ENCODE data around the gene PHF2.

The PHF2 gene

DNA sequence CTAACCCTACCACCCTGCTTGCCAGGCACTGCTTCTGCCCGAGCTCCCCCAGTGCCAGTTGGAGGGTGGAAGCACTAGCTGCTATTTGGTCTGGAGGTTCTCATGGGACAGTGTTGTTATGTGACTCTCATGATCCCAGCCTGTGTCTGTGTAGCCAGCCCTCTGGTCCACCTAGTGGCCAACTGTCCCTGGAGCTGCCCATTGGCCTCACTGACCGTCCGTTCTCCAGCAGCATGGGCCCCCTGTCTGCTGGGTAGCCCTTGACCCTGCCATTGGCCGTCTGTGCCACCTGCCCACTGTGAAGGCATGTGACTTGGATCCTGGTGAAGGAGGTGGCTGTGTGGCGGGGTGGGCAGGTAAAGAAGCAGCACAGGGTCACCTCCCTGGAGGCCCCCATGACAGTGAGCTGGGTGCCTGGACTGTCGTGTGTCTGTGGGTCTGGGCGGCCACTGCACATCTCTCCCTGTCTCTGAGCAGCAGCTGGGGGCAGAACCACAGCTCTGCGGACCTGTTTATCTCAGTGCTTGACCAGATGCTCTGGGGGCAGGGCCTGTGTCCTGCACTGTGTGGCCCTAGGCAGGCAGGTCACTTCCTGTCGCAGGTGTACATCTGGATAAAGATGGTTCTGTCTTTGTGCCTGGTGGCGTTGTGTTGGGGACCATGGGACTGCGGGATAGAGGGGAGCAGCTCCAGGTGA is 11.4 kb downstream of the PHF2 start:
- DNase-seq = no peak

DNA sequence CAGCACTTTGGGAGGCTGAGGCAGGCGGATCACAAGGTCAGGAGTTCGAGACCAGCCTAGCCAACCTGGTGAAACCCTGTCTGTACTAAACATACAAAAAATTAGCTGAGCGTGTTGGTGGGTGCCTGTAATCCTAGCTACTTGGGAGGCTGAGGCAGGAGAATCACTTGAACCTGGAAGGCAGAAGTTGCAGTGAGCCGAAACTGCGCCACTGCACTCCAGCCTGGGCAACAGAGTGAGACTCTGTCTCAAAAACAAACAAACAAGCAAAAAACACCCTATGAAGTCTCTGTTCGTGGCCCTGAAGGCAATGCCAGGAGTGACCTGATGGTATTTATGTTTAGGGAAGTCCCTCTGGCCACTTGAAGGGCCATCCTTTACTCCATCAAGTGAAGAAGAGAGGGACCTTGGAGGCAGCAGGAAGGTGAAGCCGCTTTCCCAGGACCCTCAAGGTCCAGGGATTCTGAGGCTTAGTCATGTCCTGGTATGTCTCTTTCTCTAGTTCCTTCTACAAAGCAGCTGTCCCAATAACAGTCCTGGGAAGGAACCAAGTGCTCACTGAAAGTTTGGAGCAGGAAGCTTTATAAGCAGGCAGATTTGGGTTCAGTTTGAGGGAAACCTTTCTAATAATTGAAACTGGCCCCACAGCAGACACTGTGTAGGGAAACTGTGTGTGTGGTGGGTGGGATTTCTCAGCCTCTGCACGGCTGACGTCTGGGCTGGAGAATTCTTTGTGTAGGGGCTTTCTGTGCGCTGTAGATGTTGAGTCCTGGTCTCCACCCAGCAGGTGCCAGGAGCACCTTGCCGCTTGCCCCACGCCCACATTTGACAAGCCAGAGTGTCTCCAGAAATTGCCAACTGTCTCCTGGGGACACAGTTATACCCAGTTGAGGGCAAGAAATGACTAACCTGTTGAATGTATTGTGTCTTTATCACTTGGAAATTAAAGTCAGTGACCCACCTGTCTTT is 12.5 kb downstream of the PHF2 start:
- no peak for DNase-seq

DNA sequence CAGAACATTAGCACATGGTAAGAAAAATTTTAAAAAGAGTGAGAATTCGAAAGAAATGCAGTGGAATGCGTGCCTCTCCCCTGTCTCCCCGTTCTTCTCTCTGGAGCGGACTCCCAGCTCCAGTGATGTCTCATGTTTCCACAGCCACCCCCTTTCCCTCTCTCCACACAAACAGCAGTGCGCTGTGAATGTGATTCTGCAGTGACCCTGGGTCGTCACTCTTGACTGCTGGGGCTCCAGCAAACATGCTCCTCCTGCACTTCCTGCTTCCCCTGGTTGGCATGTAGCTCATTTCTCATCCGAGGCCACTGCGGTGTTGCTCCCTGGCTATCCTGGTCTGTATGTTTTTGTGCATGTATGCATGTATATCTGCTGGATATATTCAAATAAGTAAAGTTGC is 13.3 kb downstream of the PHF2 start:
- DNase-seq = no peak

DNA sequence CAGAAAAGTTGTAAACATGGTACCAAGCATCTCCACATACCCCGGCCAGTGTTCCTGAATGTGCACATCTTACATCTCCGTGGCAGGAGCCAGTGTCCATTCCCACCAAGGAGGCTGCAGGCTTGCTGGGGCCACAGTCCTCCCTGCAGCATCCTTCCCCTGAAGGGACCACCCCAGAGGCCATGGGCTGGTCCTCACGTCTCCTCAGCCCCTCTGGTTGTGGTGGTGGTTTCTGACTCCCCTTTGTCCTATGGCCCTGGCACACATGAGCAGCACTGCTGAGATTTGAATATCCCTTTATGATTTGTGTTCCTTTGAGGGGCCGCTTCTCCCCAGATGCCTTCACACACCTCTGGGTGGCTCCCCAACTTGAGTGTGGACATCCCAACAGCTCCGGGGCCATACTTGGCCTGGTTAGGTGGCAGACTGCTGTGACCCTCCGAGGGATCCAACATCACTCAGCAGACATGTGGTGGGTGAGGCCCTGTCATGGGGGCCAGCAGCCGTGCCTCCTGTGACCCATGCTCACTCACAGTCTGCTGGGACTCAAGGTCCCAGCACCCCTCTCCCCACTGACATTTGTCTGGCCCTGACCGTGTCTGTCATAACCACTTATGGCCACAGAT is 14.3 kb downstream of the PHF2 start:
- DNase-seq = no peak

DNA sequence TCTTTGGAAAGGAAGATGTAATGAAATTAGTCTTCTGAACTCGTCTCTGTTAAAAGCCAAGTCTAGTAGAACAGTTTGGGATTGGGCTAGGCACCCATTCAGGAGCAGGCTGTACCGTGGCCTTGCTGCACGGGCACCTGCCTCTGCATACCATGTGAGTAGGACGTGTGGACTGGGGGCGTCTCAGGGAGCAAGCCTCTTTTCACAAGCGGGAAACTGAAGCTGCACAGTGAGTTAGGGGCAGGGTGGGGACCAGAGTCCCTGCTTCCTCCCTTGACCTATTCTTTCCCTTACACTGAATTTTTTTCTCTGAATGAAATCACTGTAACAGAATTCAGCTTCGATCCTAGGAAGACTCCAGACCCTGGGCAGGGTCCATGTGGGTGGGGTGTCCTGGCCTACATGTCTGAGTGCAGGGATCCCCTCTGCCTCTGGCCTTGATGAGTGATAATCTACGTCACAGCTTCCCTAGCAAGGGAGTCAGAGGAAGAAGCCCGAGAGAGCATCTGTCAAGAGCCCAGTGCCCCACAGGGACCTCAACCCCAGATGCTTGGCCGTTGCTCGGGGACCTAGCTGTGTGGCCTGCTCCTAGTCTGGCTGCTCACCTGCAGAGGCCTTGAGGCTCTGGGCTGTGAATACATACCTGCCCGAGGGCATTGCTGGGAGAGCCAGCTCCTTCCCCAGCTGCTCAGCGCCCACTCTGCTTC is 15.1 kb downstream of the PHF2 start:
- no peak for DNase-seq

DNA sequence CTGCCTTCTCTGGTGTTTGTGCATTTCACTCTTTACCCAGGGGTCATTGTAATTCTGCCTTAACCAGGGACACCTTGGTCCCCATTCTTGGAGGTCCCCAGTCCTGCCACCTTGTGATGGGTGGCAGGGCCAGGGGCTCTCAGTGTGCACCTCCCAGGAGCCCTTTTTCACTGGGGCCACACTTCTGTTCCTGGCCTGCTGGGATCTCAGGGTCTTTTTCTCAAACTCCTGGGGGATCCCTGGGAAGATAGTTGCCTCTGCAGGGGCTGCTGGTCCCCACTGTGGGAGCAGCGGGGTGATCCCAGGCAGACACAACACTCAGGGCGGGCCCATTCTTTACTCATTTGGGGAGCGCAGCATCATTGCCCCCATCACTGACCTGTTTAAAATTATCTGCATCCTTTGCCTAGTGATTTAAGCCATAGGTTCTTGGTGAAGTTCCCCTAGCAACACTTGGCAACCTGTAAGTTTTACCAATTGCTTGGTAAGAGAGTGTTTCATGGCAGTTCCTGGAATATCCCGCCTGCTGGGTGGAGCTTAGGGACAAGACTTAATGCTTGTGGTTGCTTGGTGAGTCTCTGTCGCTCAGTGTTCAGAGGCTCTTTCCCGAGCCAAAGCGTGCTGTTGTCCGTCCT is 15.7 kb downstream of the PHF2 start:
- DNase-seq = no peak

DNA sequence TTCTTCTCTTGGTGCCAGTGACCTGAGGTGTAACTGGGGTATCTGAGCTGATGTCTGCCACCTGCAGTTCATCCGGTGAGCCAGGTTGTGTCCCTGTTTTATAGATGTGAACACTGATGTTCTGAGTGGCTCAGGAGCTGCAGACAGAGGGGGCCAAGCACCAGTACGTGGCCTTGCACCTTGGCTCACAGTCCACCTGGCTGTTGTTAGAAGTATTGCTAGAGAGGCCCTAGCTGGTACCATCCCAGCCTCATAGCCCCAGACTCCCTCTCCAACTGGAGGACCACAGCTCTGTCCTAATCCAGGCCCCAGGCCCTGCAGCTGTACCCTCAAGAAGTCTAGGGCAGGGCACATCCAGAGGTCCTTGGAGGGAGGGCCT is 16.2 kb downstream of the PHF2 start:
- no peak for DNase-seq

DNA sequence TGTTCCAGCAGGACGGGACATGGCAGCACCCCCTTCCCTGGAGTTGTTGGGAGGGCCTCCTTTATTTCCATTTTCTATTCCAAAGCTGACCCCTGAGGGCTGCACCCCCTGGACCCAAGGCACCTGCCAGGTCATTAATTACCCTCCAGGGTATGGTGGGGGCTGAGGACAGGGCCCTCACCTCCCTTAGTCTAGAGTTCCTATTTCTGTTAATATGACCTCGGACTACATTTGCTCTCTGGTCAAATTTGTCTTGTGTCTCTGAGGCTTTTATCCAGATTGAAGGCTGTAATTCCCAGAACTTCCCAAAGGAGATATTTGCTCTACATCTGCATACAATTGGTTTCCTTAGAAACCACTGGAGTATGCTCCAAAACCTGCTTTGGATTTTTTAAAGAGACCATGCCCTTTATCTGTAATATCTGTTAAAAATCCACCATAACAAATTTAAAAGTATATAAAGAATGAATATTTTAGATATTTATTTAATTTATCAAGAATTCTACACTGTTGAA is 16.8 kb downstream of the PHF2 start:
- no peak for DNase-seq

DNA sequence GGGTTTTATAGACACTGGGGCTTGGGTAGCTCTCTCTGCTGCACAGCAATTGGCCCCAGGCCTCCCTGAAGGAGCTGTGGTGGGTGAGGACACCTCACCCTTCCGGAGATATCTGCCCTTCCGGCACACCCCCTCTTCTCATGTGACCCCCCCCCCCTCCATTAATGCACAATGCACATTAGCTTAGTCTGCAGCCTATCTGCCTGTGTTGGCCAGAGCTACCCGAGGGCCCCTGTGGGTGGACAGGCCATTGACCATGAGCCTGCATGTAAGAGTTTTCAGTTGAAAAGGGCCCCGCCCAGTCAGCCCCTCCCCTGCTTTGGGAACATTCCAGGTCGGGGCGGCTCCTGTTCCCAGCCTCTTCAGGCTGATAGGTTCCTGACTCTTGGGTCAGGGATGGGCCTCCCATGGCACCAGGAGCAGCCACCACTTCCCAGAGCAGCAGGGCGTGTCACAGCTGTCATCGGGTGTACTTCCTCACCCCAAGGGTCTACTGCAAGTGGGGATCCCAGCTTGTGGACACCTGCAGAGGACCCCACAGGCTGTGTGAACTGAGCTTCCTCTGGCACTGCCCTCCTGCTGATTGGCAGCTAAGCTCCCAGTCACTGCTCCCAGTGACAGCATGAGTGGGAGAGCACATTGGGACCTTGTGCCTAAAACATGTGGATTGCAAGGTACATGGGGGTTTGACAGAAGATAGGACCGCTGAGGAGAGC is 17.8 kb downstream of the PHF2 start:
- no peak for DNase-seq

DNA sequence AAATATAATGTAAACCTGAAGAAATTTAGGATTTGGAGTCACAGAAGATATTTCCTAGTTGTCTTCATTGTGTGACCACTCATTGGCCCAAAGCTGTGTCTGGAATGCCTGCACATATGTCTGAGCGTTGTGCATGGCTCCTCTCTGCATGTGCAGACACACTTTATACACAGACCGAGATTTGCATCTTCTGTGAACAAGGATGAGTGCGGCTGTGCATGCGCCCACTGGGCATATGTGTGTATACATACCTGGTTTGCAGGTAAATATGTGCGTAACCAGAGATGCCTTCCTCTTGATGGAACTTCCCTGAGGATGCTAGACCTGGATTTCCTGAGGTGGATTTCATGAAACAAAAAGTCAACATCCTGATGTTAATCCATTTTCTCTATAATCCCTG is 19.1 kb downstream of the PHF2 start:
- no peak for DNase-seq

DNA sequence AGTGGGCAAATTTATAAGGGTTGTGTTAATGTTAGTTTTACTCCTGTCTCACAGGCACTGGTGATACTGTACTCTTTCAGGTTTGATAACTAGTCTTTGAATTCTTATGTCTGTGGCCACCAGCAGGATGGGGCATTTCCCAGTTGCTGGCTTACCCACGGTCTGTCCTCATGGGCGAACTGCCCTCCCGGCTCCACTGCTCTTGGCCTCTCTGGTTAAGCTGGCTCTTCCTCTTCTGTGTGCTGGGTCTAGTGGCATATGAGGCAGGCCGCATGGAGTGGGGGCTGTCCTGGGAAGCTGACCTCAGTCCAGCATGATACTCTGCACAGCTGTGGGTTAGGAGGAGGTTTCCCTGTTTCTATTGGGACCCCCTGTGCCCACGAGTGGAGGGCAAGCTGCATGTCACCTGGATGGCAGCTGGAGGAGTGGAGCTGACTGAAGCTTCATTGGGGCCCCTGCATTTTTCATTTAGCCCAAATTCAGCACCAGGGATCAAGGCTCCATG is 19.5 kb downstream of the PHF2 start:
- no peak for DNase-seq

DNA sequence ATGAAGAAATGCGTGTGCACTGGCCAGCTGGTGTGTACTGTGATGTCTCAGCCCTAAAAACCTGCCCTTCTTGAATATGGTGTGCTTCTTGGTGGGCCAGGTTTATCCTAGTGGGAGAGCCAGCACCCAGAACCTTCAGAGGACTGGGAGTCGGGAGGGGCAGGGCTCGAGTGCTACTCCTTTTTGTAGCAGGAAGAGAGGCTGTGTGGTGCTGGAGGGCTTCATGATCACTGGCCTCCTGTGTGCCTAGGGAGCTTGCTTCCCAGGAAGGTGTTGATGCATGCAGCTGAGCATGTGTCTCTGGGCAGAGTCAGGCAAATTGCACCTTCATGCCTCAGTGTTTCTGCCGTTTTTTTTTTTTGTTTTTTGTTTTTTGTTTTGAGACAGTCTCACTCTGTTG is 20.0 kb downstream of the PHF2 start:
- no peak for DNase-seq

DNA sequence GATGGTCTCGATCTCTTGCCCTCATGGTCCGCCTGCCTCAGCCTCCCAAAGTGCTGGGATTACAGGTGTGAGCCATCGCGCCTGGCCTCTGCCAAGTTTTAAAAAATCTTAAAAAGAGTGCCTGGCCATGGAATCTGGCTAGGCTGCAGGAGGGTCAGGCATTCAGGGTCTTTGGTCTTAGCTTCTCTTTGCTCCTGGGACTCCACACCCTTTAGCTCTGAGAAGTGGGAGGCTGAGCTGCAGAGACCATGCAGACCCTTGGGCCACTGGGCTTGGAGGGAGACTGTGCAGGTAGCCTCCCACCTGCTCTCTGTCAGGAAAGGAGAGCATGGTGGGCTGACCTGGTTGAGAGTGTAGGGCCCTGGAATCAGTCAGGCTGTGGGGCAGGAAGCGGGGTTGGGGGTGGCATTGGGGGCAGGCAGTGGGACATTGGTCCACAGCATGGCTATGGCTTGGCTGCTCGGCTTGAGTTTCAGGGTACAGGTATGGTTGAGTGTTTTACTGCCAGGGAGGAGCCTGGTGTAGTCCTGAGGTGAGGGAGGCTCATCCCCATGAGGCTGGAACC is 20.8 kb downstream of the PHF2 start:
- DNase-seq = no peak

DNA sequence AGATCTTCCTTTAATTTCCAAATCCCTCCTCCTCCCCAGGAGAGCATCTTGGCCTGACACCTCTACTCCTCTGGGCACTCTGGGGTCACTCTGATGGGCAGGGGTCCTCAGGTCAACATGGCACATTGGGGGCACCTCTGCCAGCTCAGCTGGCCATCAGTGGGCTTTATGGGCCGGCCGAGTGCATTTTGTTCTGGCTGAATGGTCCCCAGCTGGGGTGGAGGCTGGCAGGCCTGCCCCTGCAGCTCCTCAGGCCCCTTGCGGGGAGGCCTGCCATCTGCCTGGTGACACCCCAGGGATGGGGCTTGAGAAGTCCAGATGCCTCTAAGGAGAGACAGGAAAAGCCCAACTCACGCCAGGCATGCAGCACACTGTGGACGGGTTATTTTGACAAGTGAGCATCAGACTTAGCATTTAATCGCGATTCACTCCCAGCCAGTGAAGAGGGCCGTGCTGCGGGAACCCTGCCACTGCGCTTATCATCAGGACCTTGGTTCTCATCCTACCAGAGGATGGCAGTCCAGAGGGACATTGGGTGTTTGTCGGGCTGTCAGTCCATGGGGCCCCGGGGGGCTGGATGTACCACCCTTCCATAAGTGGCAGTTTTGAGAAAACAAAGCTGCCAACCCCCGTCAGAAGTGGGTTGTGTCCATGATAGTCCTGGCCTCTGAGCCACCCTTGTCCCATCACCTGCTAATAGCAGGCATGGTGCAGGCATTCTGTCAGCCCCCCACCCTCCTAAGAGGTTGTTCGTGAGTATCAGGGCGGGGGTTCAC is 21.7 kb downstream of the PHF2 start:
- DNase-seq = no peak

DNA sequence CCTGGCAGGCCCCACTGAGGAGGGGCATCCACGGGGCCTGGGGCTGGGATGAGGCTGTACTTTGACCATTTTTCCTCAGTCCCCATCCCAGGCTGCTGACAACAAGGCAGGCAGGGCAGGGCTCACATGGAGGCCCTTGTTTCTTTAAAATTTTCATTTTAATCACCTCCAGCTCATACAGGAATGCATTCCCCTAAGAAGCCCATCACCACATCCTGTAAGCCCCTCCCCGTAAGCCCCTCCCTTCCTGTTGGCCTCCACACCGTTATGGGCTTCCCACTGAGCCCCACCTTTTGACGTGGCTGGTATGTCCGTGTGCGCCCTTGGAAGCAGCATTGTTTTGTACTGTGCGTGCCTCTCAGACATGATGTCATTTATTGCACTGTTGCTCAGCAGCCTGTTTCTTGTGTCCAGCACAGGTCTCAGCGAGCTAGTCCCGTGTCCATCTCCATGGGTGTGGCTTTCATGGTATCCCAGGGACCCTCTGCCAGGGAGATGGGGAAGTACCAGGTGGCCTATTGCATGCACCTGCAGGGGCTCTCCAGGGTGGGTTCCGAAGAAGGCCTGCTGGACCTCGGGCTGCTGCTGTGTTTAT is 22.4 kb downstream of the PHF2 start:
- DNase-seq = peak; percentile 35

DNA sequence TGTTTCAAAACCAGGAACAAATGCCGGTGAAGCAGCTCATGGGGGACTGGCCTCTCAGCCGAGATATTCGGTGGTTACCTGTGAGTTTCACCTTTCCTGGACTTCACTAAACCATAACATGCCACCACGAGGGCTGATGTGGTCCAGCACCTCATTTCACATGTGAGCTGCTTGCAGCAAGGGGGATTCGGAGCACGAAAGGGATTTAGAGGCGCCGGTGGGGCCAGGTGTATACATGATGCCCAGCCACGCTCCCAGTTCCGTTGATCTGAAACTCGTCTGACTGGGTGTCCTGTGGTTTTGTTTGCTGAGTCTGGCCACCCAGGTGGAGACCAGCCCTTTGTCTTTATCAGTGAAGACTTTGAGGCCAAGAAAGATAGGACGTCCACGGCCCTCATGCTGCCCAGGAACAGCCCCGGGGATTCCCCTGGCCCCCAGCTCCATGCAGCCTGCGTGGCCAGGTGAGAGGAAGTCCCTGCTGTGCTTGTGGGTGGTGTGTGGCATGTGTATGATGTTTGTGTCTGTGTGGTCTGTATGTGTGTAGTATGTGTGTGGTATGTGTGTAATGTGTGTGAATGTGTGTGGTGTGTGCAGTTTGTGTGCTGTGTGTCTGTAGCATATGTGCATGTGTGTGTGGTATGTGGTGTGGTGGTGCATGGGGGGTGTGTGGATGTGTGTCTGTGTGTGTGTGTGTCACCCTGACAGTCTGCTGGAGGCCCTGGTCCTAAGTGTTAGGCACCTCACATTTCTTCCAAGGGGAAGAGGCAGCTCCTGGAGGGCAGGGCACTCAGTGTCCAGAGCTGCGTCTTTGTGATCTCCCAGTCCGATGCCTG is 23.4 kb downstream of the PHF2 start:
- no peak for DNase-seq

DNA sequence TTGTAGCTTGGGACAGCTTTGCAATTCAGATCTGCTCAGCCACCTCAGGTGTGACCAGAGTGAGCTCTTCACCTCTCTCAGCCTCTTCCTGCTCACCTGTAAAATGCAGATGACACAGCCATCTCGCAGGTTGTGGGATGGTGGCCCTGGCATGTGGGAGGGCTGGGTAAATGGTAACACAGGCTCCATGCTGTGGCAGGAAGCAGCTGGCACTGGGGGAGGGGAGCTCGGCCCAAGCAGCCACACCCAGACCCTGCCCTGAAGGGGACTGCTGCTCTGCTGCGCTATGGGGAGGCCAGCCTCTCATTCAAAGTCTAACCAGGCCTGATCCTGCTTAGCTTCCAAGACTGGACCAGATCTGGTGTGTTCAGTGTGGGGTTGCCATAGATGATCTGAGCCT is 24.1 kb downstream of the PHF2 start:
- DNase-seq = peak; percentile 74

DNA sequence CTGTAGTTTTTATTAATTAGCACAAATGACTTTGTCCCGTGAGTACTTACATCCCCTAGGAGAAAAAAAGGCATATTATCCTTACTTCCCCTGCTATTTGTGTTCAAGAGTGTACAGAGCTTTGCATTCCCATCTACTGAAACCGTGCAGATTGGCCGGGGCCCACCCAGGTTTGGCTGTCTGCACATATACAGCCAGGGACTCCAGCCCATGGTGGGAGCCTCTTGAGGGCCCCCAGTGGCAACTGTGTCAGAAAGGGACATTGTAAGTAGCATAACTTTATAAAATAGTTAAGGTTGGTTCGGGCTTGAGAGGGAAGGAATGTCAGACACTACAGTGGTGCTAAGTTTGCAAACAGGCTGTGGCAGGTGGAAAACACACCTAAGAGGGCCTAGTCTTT is 24.7 kb downstream of the PHF2 start:
- DNase-seq = no peak

DNA sequence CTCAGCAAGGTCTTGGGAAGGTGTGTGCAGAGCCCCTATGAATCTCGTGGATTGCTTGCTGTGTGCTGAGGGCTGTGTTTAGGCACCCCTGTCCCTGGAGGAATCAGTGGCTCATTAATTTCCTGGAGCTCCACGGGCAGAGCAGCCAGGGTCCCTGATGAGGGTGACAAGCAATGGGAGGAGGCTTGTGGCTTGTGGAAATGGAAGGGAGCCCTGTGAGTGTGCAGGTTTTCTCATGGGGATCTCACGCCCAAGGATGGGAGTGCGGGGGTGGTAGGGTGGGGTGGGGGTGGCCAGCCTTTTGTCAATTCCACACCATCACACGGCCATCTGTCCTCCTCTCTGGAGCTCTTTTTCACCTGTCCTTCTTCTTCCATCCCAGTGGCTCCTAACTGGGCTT is 25.3 kb downstream of the PHF2 start:
- no peak for DNase-seq

All from NCI-H748 treated with DMSO at 0.1 percent for 48 hours (cell line).